ENCODE results near the gene VPS52.
A peak's percentile ranks its signal among the peaks of the same experiment; 100 is the strongest.
"Not testable (repeated sequence)": the region's sequence is repeated elsewhere in the genome, so short reads cannot be mapped to it uniquely, and the experiment has no call there.

VPS52 gene

GRCh38 chr6:33236852-33237251 lies 34.8 kb downstream of the VPS52 start:
- in situ Hi-C loops (cut with MboI; ENCODE audit: low sequenced_read_pairs, unreplicated experiment), result loop anchor here (25.0 kb wide), 1 partner anchor 225 kb away; the partner anchor contains the start of gene HLA-DOA
- DNase-seq (ENCODE audit: low spot score), result no peak
- no peak for TF ChIP-seq CTCF (IDR thresholded peaks at IDR 0.05; ENCODE audit: borderline replicate concordance, control extremely low read depth, extremely low read depth, insufficient read depth, missing control alignments)

- DNase-seq (ENCODE audit: low spot score), result no peak
- in situ Hi-C loops (cut with MboI; ENCODE audit: low sequenced_read_pairs, unreplicated experiment), result loop anchor here (25.0 kb wide), 1 partner anchor 224 kb away; the partner anchor contains the start of gene HLA-DOA
- no peak for TF ChIP-seq CTCF (IDR thresholded peaks at IDR 0.05; ENCODE audit: borderline replicate concordance, control extremely low read depth, extremely low read depth, insufficient read depth, missing control alignments)
These were observed 35.3 kb downstream of the VPS52 start for GRCh38 chr6:33236328-33236727.

- in situ Hi-C loops (cut with MboI; ENCODE audit: low sequenced_read_pairs, unreplicated experiment), result loop anchor here (25.0 kb wide), 1 partner anchor 223 kb away; the partner anchor contains the start of gene HLA-DOA
- no peak for DNase-seq (ENCODE audit: low spot score)
- no peak for TF ChIP-seq CTCF (IDR thresholded peaks at IDR 0.05; ENCODE audit: borderline replicate concordance, control extremely low read depth, extremely low read depth, insufficient read depth, missing control alignments)
These were observed 36.4 kb downstream of the VPS52 start for GRCh38 chr6:33235221-33235634.

GRCh38 chr6:33226503-33227120 lies 45.1 kb downstream of the VPS52 start:
- in situ Hi-C loops (cut with MboI; ENCODE audit: low sequenced_read_pairs, unreplicated experiment), result loop anchor here (25.0 kb wide), 1 partner anchor 214 kb away; the partner anchor contains the start of gene HLA-DOA

GRCh38 chr6:33217681-33218080 lies 54.0 kb downstream of the VPS52 start:
- peak; percentile 3 for DNase-seq (ENCODE audit: low spot score)
- no peak for TF ChIP-seq CTCF (IDR thresholded peaks at IDR 0.05; ENCODE audit: borderline replicate concordance, control extremely low read depth, extremely low read depth, insufficient read depth, missing control alignments)
- in situ Hi-C loops (cut with MboI; ENCODE audit: low sequenced_read_pairs, unreplicated experiment), result no loop called here

More at GRCh38 chr6:33226503-33227120, 45.1 kb downstream of the VPS52 start:
- DNase-seq (ENCODE audit: low spot score), result not testable (repeated sequence)

GRCh38 chr6:33217246-33217645 lies 54.4 kb downstream of the VPS52 start:
- peak; percentile 1 for DNase-seq (ENCODE audit: low spot score)
- in situ Hi-C loops (cut with MboI; ENCODE audit: low sequenced_read_pairs, unreplicated experiment), result no loop called here
- no peak for TF ChIP-seq CTCF (IDR thresholded peaks at IDR 0.05; ENCODE audit: borderline replicate concordance, control extremely low read depth, extremely low read depth, insufficient read depth, missing control alignments)

- in situ Hi-C loops (cut with MboI; ENCODE audit: low sequenced_read_pairs, unreplicated experiment), result no loop called here
- TF ChIP-seq CTCF (IDR thresholded peaks at IDR 0.05; ENCODE audit: borderline replicate concordance, control extremely low read depth, extremely low read depth, insufficient read depth, missing control alignments), result no peak
- DNase-seq (ENCODE audit: low spot score), result peak; percentile 10
These were observed 55.5 kb downstream of the VPS52 start for GRCh38 chr6:33216117-33216649.
